Measurements from ENCODE around the gene ERG.

ERG gene

DNA sequence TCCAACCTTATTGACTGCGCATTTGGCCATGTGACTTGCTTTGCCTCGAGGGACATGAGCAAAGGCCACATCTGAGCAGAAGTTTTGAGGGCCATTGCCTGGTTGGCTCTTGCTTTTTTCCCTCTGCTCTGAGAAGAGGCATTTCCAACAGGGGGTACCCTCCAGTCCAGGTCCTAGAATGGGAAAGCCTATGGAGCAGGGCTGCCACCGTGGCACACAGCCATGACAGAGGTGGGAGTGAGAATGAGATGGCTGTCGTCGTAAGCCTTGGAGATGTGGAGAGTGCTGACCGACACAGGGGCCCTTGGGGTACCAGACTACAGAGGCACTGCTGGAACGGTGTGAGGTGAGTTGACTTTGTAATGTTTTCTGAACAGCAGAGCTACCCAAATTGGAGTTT is 138.4 kb downstream of the ERG start:
- TF ChIP-seq FOXP2 (optimal IDR thresholded peaks at IDR 0.05; ENCODE audit: borderline replicate concordance, extremely low read depth, extremely low read length, insufficient read depth) = no peak
- no peak for TF ChIP-seq SIN3A (IDR thresholded peaks at IDR 0.05; ENCODE audit: borderline replicate concordance, insufficient read depth, low read length)
- TF ChIP-seq POLR2AphosphoS5 (IDR thresholded peaks at IDR 0.05; ENCODE audit: low read depth, low read length) = no peak
- no peak for TF ChIP-seq TAF1 (IDR thresholded peaks at IDR 0.05; ENCODE audit: borderline replicate concordance, insufficient read depth, low read length)
- TF ChIP-seq, protein P1, sequence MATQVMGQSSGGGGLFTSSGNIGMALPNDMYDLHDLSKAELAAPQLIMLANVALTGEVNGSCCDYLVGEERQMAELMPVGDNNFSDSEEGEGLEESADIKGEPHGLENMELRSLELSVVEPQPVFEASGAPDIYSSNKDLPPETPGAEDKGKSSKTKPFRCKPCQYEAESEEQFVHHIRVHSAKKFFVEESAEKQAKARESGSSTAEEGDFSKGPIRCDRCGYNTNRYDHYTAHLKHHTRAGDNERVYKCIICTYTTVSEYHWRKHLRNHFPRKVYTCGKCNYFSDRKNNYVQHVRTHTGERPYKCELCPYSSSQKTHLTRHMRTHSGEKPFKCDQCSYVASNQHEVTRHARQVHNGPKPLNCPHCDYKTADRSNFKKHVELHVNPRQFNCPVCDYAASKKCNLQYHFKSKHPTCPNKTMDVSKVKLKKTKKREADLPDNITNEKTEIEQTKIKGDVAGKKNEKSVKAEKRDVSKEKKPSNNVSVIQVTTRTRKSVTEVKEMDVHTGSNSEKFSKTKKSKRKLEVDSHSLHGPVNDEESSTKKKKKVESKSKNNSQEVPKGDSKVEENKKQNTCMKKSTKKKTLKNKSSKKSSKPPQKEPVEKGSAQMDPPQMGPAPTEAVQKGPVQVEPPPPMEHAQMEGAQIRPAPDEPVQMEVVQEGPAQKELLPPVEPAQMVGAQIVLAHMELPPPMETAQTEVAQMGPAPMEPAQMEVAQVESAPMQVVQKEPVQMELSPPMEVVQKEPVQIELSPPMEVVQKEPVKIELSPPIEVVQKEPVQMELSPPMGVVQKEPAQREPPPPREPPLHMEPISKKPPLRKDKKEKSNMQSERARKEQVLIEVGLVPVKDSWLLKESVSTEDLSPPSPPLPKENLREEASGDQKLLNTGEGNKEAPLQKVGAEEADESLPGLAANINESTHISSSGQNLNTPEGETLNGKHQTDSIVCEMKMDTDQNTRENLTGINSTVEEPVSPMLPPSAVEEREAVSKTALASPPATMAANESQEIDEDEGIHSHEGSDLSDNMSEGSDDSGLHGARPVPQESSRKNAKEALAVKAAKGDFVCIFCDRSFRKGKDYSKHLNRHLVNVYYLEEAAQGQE (IDR thresholded peaks at IDR 0.05; ENCODE audit: insufficient read depth in 1 of 2, low read depth in 2 of 2, low read length in 2 of 2) = no peak

DNA sequence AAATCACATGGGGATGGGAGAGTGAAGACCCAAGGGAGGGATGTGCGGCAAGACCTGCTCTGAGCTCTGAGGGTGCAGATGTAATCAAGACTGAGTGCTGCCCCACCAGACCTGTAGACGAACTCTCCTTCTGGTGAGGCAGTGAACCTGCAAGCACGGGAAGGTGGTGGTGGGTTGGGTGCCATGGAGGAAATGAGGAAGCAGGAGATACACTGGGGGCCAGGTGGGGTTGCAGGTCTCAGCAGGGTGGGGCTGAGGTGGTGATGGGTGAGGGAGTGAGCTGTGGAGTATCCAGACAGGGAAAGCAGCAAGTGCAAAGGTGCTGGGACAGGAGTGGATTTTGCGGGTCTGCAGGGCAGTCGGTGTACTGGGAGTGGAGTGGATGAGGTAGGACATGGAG is 139.2 kb downstream of the ERG start:
- TF ChIP-seq, protein P1 (IDR thresholded peaks at IDR 0.05; ENCODE audit: insufficient read depth in 1 of 2, low read depth in 2 of 2, low read length in 2 of 2) = no peak
- TF ChIP-seq SIN3A (IDR thresholded peaks at IDR 0.05; ENCODE audit: borderline replicate concordance, insufficient read depth, low read length) (no peak), TAF1 (IDR thresholded peaks at IDR 0.05; ENCODE audit: borderline replicate concordance, insufficient read depth, low read length) (no peak), POLR2AphosphoS5 (IDR thresholded peaks at IDR 0.05; ENCODE audit: low read depth, low read length) (no peak), FOXP2 (optimal IDR thresholded peaks at IDR 0.05; ENCODE audit: borderline replicate concordance, extremely low read depth, extremely low read length, insufficient read depth) (no peak)

DNA sequence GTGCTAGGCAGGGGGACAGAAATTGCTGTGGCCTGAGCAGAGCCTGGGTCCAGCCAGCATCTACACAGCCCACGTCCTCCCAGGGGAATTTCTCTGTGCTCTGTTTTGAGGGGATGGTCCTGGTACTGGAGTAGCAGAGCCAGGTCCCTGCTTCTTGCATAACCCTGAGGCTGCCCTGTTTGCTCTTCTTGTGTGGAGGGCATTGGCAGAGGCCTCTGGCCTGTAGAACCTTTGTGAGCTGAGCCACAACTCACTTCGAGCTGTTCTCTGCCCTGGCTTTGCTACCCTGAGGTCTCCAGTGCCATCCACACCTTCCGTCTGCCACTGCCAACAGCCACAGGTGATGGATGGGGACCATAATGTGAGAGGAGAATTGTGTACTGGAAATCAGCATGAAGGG is 139.6 kb downstream of the ERG start:
- TF ChIP-seq TAF1 (IDR thresholded peaks at IDR 0.05; ENCODE audit: borderline replicate concordance, insufficient read depth, low read length) (no peak), FOXP2 (optimal IDR thresholded peaks at IDR 0.05; ENCODE audit: borderline replicate concordance, extremely low read depth, extremely low read length, insufficient read depth) (no peak), SIN3A (IDR thresholded peaks at IDR 0.05; ENCODE audit: borderline replicate concordance, insufficient read depth, low read length) (no peak), POLR2AphosphoS5 (IDR thresholded peaks at IDR 0.05; ENCODE audit: low read depth, low read length) (no peak)
- TF ChIP-seq, protein P1 (IDR thresholded peaks at IDR 0.05; ENCODE audit: insufficient read depth in 1 of 2, low read depth in 2 of 2, low read length in 2 of 2) = no peak

DNA sequence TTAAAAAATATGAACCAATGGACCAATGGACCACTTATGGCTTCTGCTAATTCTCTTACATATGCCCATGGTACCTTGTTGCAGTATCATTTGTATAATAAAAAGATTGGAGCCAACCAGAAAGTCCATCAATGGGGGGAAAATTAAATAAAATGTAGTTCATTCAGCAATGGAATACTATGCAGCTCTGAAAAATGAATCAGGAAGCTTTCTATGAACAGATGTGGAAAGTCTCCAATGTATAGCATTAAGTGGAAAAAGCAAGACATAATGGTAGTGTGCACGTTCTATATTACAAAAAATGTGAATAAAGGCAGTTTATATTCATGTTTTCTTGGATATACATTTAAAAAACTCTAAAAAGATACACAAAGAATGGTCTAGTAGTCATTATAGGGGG is 140.2 kb downstream of the ERG start:
- no peak for TF ChIP-seq FOXP2 (optimal IDR thresholded peaks at IDR 0.05; ENCODE audit: borderline replicate concordance, extremely low read depth, extremely low read length, insufficient read depth)
- no peak for TF ChIP-seq POLR2AphosphoS5 (IDR thresholded peaks at IDR 0.05; ENCODE audit: low read depth, low read length)
- TF ChIP-seq SIN3A (IDR thresholded peaks at IDR 0.05; ENCODE audit: borderline replicate concordance, insufficient read depth, low read length) = no peak
- TF ChIP-seq TAF1 (IDR thresholded peaks at IDR 0.05; ENCODE audit: borderline replicate concordance, insufficient read depth, low read length) = no peak
- TF ChIP-seq, protein P1 (IDR thresholded peaks at IDR 0.05; ENCODE audit: insufficient read depth in 1 of 2, low read depth in 2 of 2, low read length in 2 of 2) = no peak
